B cell (primary cell): ENCODE data around the gene ZNF821.

Experiments used
- CTCF ChIP-seq: fragments of 200-600 bp; IDR thresholded peaks from one replicate; pipeline ENCODE4 v1.8.0; 2022; ENCODE audit warnings: antibody characterized with exemption, mild to moderate bottlenecking
- EZH2 ChIP-seq: IDR thresholded peaks from 2 replicates; pipeline ENCODE4 v1.6.1; 2012; ENCODE audit warnings: borderline replicate concordance, low read depth, mild to moderate bottlenecking, moderate library complexity, low read length; ENCODE audit not compliant: insufficient read depth, poor library complexity, severe bottlenecking

- TF ChIP-seq EZH2 (no peak), CTCF (no peak)
Observed at GRCh38 chr16:71847096-71847495, 36.9 kb downstream of the ZNF821 start.
